Left ventricle myocardium superior (tissue), 1 donor: ENCODE results near the gene CWC27. TPM values are rescaled to one million over a fixed set of nuclear protein-coding genes. Genes with fewer than 3 reads are reported as not detected.
"Not testable (repeated sequence)": the region's sequence is repeated elsewhere in the genome, so short reads cannot be mapped to it uniquely, and the experiment has no call there.

Experiments used
- ATAC-seq: fragments of 200-7000 bp; cut with Tn5 transposase; one replicate; pipeline ENCODE4 v1.9.1; 2020; ENCODE audit warnings: mild to moderate bottlenecking, moderate library complexity
- DNase-seq: peaks from one replicate; pipeline ENCODE4 v3.0.0-alpha.2; 2020
- intact Hi-C: fragments of 100-400 bp; cut with micrococcal nuclease; formaldehyde crosslinking; loops from one replicate; pipeline ENCODE4 v1.11.0; 2022
- total RNA-seq: library from RNA; stranded (reverse); fragmentation: NEBNext Ultra II Directional; extraction: Animal tissue kit (Norgen Biotek cat#: 25700); gene quantifications from one replicate; pipeline ENCODE4 v1.2.1, GENCODE V29; 2021
- donor health status: DM: no; HTN: yes; CAD: no; lungs with severe emphysema.

CWC27 gene
- total RNA-seq, 1 donor from 2014 or later, result 27.9 TPM

- peak; percentile 63 for ATAC-seq
- intact Hi-C loops, result loop anchor here (2.0 kb wide), 1 partner anchor 150 kb away; no protein-coding TSS in a partner anchor
- DNase-seq, result peak; percentile 36
Measured at GRCh38 chr5:64784451-64785025, 15.8 kb downstream of the CWC27 start.

GRCh38 chr5:64786372-64786771, 17.6 kb downstream of the CWC27 start:
- no peak for ATAC-seq
- intact Hi-C loops, result no loop called here
- DNase-seq, result no peak

GRCh38 chr5:64788156-64788555, 19.4 kb downstream of the CWC27 start:
- intact Hi-C loops, result no loop called here
- no peak for DNase-seq

GRCh38 chr5:64789457-64789856, 20.7 kb downstream of the CWC27 start:
- ATAC-seq (no peak), DNase-seq (no peak)
- intact Hi-C loops, result no loop called here

More at GRCh38 chr5:64788156-64788555, 19.4 kb downstream of the CWC27 start:
- no peak for ATAC-seq

- ATAC-seq (no peak), DNase-seq (no peak)
- intact Hi-C loops, result no loop called here
Measured at GRCh38 chr5:64790210-64790609, 21.5 kb downstream of the CWC27 start.

- DNase-seq (no peak), ATAC-seq (no peak)
- intact Hi-C loops, result no loop called here
Measured at GRCh38 chr5:64792469-64792868, 23.7 kb downstream of the CWC27 start.

GRCh38 chr5:64794053-64794770, 25.5 kb downstream of the CWC27 start:
- intact Hi-C loops, result no loop called here
- ATAC-seq (no peak), DNase-seq (no peak)

- DNase-seq (no peak), ATAC-seq (no peak)
- intact Hi-C loops, result no loop called here
Measured at GRCh38 chr5:64796301-64796700, 27.6 kb downstream of the CWC27 start.

GRCh38 chr5:64800926-64801325, 32.2 kb downstream of the CWC27 start:
- DNase-seq (no peak), ATAC-seq (no peak)
- intact Hi-C loops, result no loop called here

GRCh38 chr5:64806537-64806936, 37.8 kb downstream of the CWC27 start:
- ATAC-seq (no peak), DNase-seq (no peak)
- intact Hi-C loops, result no loop called here

- DNase-seq (no peak), ATAC-seq (no peak)
- intact Hi-C loops, result no loop called here
Measured at GRCh38 chr5:64807520-64807919, 38.8 kb downstream of the CWC27 start.

GRCh38 chr5:64811050-64811640, 42.4 kb downstream of the CWC27 start:
- intact Hi-C loops, result loop anchor here (5.0 kb wide), 2 partner anchors 146 to 671 kb away; partner anchors contain the start of gene ADAMTS6
- ATAC-seq (peak; percentile 41), DNase-seq (no peak)

- intact Hi-C loops, result loop anchor here (5.0 kb wide), 2 partner anchors 143 to 668 kb away; partner anchors contain the start of gene ADAMTS6
- DNase-seq, result no peak
- ATAC-seq, result no peak
Measured at GRCh38 chr5:64814073-64814472, 45.3 kb downstream of the CWC27 start.

- ATAC-seq (no peak), DNase-seq (no peak)
- intact Hi-C loops, result no loop called here
Measured at GRCh38 chr5:64818245-64818644, 49.5 kb downstream of the CWC27 start.

- DNase-seq, ATAC-seq, intact Hi-C loops: not testable (repeated sequence)
Measured at GRCh38 chr5:64819345-64819744, 50.6 kb downstream of the CWC27 start.

- no peak for ATAC-seq
Measured at GRCh38 chr5:64822320-64822719, 53.6 kb downstream of the CWC27 start.

GRCh38 chr5:64826541-64826940, 57.8 kb downstream of the CWC27 start:
- DNase-seq (no peak), ATAC-seq (no peak)
- intact Hi-C loops, result no loop called here

More at GRCh38 chr5:64822320-64822719, 53.6 kb downstream of the CWC27 start:
- intact Hi-C loops, result no loop called here
- DNase-seq, result no peak

GRCh38 chr5:64827703-64828102, 59.0 kb downstream of the CWC27 start:
- DNase-seq (no peak), ATAC-seq (no peak)
- intact Hi-C loops, result no loop called here

- DNase-seq, ATAC-seq, intact Hi-C loops: not testable (repeated sequence)
Measured at GRCh38 chr5:64830650-64831049, 61.9 kb downstream of the CWC27 start.

- no peak for DNase-seq
- intact Hi-C loops, result no loop called here
- no peak for ATAC-seq
Measured at GRCh38 chr5:64831996-64832395, 63.3 kb downstream of the CWC27 start.
